Measurements from ENCODE around the gene USP32.

Gene USP32

GRCh38 chr17:60161598-60162330 is 230.2 kb downstream of the USP32 start:
- no peak for DNase-seq (ENCODE audit: low read depth, low spot score)
- in situ Hi-C loops (cut with HindIII; ENCODE audit: low sequenced_read_pairs) = no loop called here
- H3K4me3 ChIP-seq (ENCODE audit: low read depth, low read length) = no peak overlapping the region
- no peak for TF ChIP-seq CTCF (IDR thresholded peaks at IDR 0.05; ENCODE audit: low read depth, low read length)

- in situ Hi-C loops (cut with HindIII; ENCODE audit: low sequenced_read_pairs) = no loop called here
- no peak for TF ChIP-seq CTCF (IDR thresholded peaks at IDR 0.05; ENCODE audit: low read depth, low read length)
- H3K4me3 ChIP-seq (ENCODE audit: low read depth, low read length) = no peak overlapping the region
- no peak for DNase-seq (ENCODE audit: low read depth, low spot score)
Measured at GRCh38 chr17:60160829-60161501, 231.0 kb downstream of the USP32 start.

- in situ Hi-C loops (cut with HindIII; ENCODE audit: low sequenced_read_pairs) = no loop called here
- no peak overlapping the region for H3K4me3 ChIP-seq (ENCODE audit: low read depth, low read length)
- TF ChIP-seq CTCF (IDR thresholded peaks at IDR 0.05; ENCODE audit: low read depth, low read length) = no peak
- no peak for DNase-seq (ENCODE audit: low read depth, low spot score)
Measured at GRCh38 chr17:60159479-60159866, 232.5 kb downstream of the USP32 start.

GRCh38 chr17:60158751-60159478 is 233.0 kb downstream of the USP32 start:
- in situ Hi-C loops (cut with HindIII; ENCODE audit: low sequenced_read_pairs) = no loop called here
- DNase-seq (ENCODE audit: low read depth, low spot score) = no peak
- TF ChIP-seq CTCF (IDR thresholded peaks at IDR 0.05; ENCODE audit: low read depth, low read length) = no peak
- H3K4me3 ChIP-seq (ENCODE audit: low read depth, low read length) = no peak overlapping the region

GRCh38 chr17:60157487-60158040 is 234.4 kb downstream of the USP32 start:
- no peak for TF ChIP-seq CTCF (IDR thresholded peaks at IDR 0.05; ENCODE audit: low read depth, low read length)
- in situ Hi-C loops (cut with HindIII; ENCODE audit: low sequenced_read_pairs) = no loop called here
- no peak for DNase-seq (ENCODE audit: low read depth, low spot score)
- H3K4me3 ChIP-seq (ENCODE audit: low read depth, low read length) = no peak overlapping the region

- in situ Hi-C loops (cut with HindIII; ENCODE audit: low sequenced_read_pairs) = no loop called here
- no peak overlapping the region for H3K4me3 ChIP-seq (ENCODE audit: low read depth, low read length)
- TF ChIP-seq CTCF (IDR thresholded peaks at IDR 0.05; ENCODE audit: low read depth, low read length) = no peak
- DNase-seq (ENCODE audit: low read depth, low spot score) = no peak
Measured at GRCh38 chr17:60156746-60157145, 235.2 kb downstream of the USP32 start.

Measured in astrocyte of the spinal cord (primary cell).